Progenitor cell of endocrine pancreas (in vitro differentiated cells): ENCODE measurements around the gene PINLYP. TPM values are rescaled to one million over a fixed set of nuclear protein-coding genes. Genes with fewer than 3 reads are reported as not detected.
"Not testable (repeated sequence)": the region's sequence is repeated elsewhere in the genome, so short reads cannot be mapped to it uniquely, and the experiment has no call there.

Source experiments
- DNase-seq: peaks from one replicate; pipeline ENCODE4 v3.0.0; 2021; ENCODE audit warnings: low spot score; ENCODE audit not compliant: unreplicated experiment
- H3K27ac Mint-ChIP-seq: 2 replicates; pipeline ENCODE4 v1.8.0; 2021; ENCODE audit warnings: mild to moderate bottlenecking, moderate library complexity, mixed read lengths
- H3K27me3 Mint-ChIP-seq: 2 replicates; pipeline ENCODE4 v1.8.0; 2021; ENCODE audit warnings: mixed read lengths
- H3K36me3 Mint-ChIP-seq: 2 replicates; pipeline ENCODE4 v1.8.0; 2022; ENCODE audit warnings: mixed read lengths; ENCODE audit not compliant: insufficient read depth
- H3K4me1 Mint-ChIP-seq: 2 replicates; pipeline ENCODE4 v1.8.0; 2021; ENCODE audit warnings: low read depth, mixed read lengths
- H3K4me3 Mint-ChIP-seq: 2 replicates; pipeline ENCODE4 v1.8.0; 2021; ENCODE audit warnings: low read depth, mild to moderate bottlenecking, moderate library complexity, mixed read lengths
- H3K9me3 Mint-ChIP-seq: 2 replicates; pipeline ENCODE4 v1.8.0; 2021; ENCODE audit warnings: low read depth, mixed read lengths
- CTCF ChIP-seq: fragments of 200-600 bp; sonication (generic); IDR thresholded peaks from one replicate; pipeline ENCODE4 v1.5.0; 2021; ENCODE audit warnings: antibody characterized with exemption, mild to moderate bottlenecking; ENCODE audit not compliant: unreplicated experiment
- total RNA-seq: library from RNA; stranded (reverse); gene quantifications from 2 replicates; pipeline ENCODE4 v1.2.1, GENCODE V29; 2021

Gene PINLYP
- total RNA-seq, 1 donor from 2014 or later, result 7.7 TPM

GRCh38 chr19:43545276-43545675 lies 30.3 kb upstream of the PINLYP start:
- no peak overlapping the region for H3K27ac Mint-ChIP-seq
- peaks cover 36% of the 10 kb centered on the region for H3K36me3 Mint-ChIP-seq
- TF ChIP-seq CTCF, result no peak
- DNase-seq, result no peak
- H3K9me3 Mint-ChIP-seq, result no peaks in the 10 kb centered on the region
- H3K4me1 Mint-ChIP-seq, result no peaks in the 10 kb centered on the region
- no peak overlapping the region for H3K4me3 Mint-ChIP-seq
- H3K27me3 Mint-ChIP-seq, result no peaks in the 10 kb centered on the region

GRCh38 chr19:43545981-43546380 lies 29.6 kb upstream of the PINLYP start:
- Mint-ChIP-seq H3K27me3 (no peaks in the 10 kb centered on the region), H3K36me3 (peaks cover 35% of the 10 kb centered on the region), H3K4me1 (no peaks in the 10 kb centered on the region), H3K4me3 (no peak overlapping the region), H3K9me3 (no peaks in the 10 kb centered on the region), H3K27ac (no peak overlapping the region)
- DNase-seq, result no peak
- TF ChIP-seq CTCF, result no peak

- Mint-ChIP-seq H3K36me3 (peaks cover 36% of the 10 kb centered on the region), H3K27ac (no peak overlapping the region), H3K4me3 (no peak overlapping the region), H3K4me1 (no peaks in the 10 kb centered on the region), H3K27me3 (no peaks in the 10 kb centered on the region), H3K9me3 (no peaks in the 10 kb centered on the region)
- DNase-seq, result no peak
- no peak for TF ChIP-seq CTCF
Measured at GRCh38 chr19:43546581-43546980, 29.0 kb upstream of the PINLYP start.

GRCh38 chr19:43547926-43548325 lies 27.7 kb upstream of the PINLYP start:
- not testable (repeated sequence) for H3K27me3 Mint-ChIP-seq, H3K4me3 Mint-ChIP-seq, H3K9me3 Mint-ChIP-seq, DNase-seq, H3K4me1 Mint-ChIP-seq, H3K27ac Mint-ChIP-seq
- H3K36me3 Mint-ChIP-seq, result peaks cover 33% of the 10 kb centered on the region

GRCh38 chr19:43548706-43549105 lies 26.9 kb upstream of the PINLYP start:
- no peak overlapping the region for H3K4me3 Mint-ChIP-seq

More at GRCh38 chr19:43548706-43549105, 26.9 kb upstream of the PINLYP start:
- H3K36me3 Mint-ChIP-seq, result peaks cover 31% of the 10 kb centered on the region
- DNase-seq, result no peak
- no peaks in the 10 kb centered on the region for H3K4me1 Mint-ChIP-seq
- H3K27me3 Mint-ChIP-seq, result no peaks in the 10 kb centered on the region
- no peaks in the 10 kb centered on the region for H3K9me3 Mint-ChIP-seq
- no peak overlapping the region for H3K27ac Mint-ChIP-seq
- TF ChIP-seq CTCF, result no peak
